GM21737 (cell line): ENCODE results near the gene AANAT.
A peak's percentile ranks its signal among the peaks of the same experiment; 100 is the strongest.
"Not testable (repeated sequence)": the region's sequence is repeated elsewhere in the genome, so short reads cannot be mapped to it uniquely, and the experiment has no call there.

Experiments used
- ATAC-seq: cut with Tn5 transposase; IDR thresholded peaks from one replicate; pipeline ENCODE4 v1.9.1; 2021; ENCODE audit warnings: mild to moderate bottlenecking, moderate library complexity; ENCODE audit not compliant: unreplicated experiment

The AANAT gene

GRCh38 chr17:76502341-76503211, 35.2 kb downstream of the AANAT start:
- no peak for ATAC-seq

- ATAC-seq = no peak
These were observed 36.7 kb downstream of the AANAT start for GRCh38 chr17:76504117-76504516.

- ATAC-seq = no peak
These were observed 39.3 kb downstream of the AANAT start for GRCh38 chr17:76506408-76507345.

GRCh38 chr17:76508472-76509063, 41.2 kb downstream of the AANAT start:
- not testable (repeated sequence) for ATAC-seq

GRCh38 chr17:76510831-76511244, 43.4 kb downstream of the AANAT start:
- ATAC-seq = no peak

- ATAC-seq = no peak
These were observed 44.4 kb downstream of the AANAT start for GRCh38 chr17:76511668-76512365.

- ATAC-seq = no peak
These were observed 45.2 kb downstream of the AANAT start for GRCh38 chr17:76512366-76513305.

- ATAC-seq = no peak
These were observed 45.9 kb downstream of the AANAT start for GRCh38 chr17:76513306-76513692.

- ATAC-seq = not testable (repeated sequence)
These were observed 47.0 kb downstream of the AANAT start for GRCh38 chr17:76514355-76514754.

- ATAC-seq = peak; percentile 63
These were observed 48.0 kb downstream of the AANAT start for GRCh38 chr17:76515274-76515949.

- no peak for ATAC-seq
These were observed 50.2 kb downstream of the AANAT start for GRCh38 chr17:76517638-76518038.

GRCh38 chr17:76519048-76519966, 51.9 kb downstream of the AANAT start:
- no peak for ATAC-seq
